CD14-positive monocyte (primary cell): Measurements from ENCODE around the gene CD74. TPM values are rescaled to one million over a fixed set of nuclear protein-coding genes. Genes with fewer than 3 reads are reported as not detected.

Experiments used
- DNase-seq, 3 donors: peaks; one replicate each; pipeline ENCODE4 v3.0.0-alpha.2; 2011 to 2022
- H2AFZ ChIP-seq: 2 replicates; pipeline ENCODE4 v1.6.0; 2012; ENCODE audit warnings: mild to moderate bottlenecking, low read depth, low read length, inconsistent platforms; ENCODE audit not compliant: insufficient read depth, poor library complexity, severe bottlenecking
- H3K27ac ChIP-seq, 2 donors: 1 replicate in 1 of 2; 2 replicates in 1 of 2; pipeline ENCODE4 v1.5.1; 2012 to 2013; ENCODE audit warnings: low read length in 2 of 2, control low read depth in 1 of 2, inconsistent platforms in 1 of 2, low read depth in 1 of 2, mild to moderate bottlenecking in 1 of 2
- H3K27me3 ChIP-seq, 2 donors: one replicate each; pipeline versions ENCODE4 v1.6.0 to v1.6.1; 2011 to 2013; ENCODE audit warnings: low read length in 2 of 2; ENCODE audit not compliant: control insufficient read depth in 2 of 2, insufficient read depth in 2 of 2
- H3K36me3 ChIP-seq, 2 donors: replicated peaks in 1 of 2; 1 replicate in 1 of 2; 2 replicates in 1 of 2; pipeline versions ENCODE4 v1.5.1 to v1.6.1; 2012 to 2013; ENCODE audit warnings: low read length in 2 of 2, control low read depth in 1 of 2, inconsistent platforms in 1 of 2, mild to moderate bottlenecking in 1 of 2; ENCODE audit not compliant: insufficient read depth in 2 of 2, control insufficient read depth in 1 of 2
- H3K4me1 ChIP-seq, 2 donors: 1 replicate in 1 of 2; 2 replicates in 1 of 2; pipeline versions ENCODE4 v1.5.1 to v1.6.1; 2012 to 2013; ENCODE audit warnings: low read length in 2 of 2, control low read depth in 1 of 2, inconsistent platforms in 1 of 2, mild to moderate bottlenecking in 1 of 2, moderate library complexity in 1 of 2; ENCODE audit not compliant: insufficient read depth in 2 of 2, control insufficient read depth in 1 of 2
- H3K4me2 ChIP-seq: replicated peaks from 2 replicates; pipeline ENCODE3; 2012; ENCODE audit warnings: low read length, moderate library complexity, mild to moderate bottlenecking; ENCODE audit not compliant: poor library complexity, severe bottlenecking; ENCODE audit errors: extremely low read depth
- H3K4me3 ChIP-seq, 3 experiments: fragments of 200-600 bp in 1 of 3; sonication (generic) in 1 of 3; replicated peaks in 1 of 3; 1 replicate in 2 of 3; 2 replicates in 1 of 3; pipeline ENCODE4 v1.5.1; 2011 to 2013; ENCODE audit warnings: low read length in 3 of 3, mild to moderate bottlenecking in 3 of 3, control low read depth in 2 of 3, low read depth in 2 of 3, inconsistent platforms in 1 of 3, moderate library complexity in 1 of 3
- H3K79me2 ChIP-seq: 2 replicates; pipeline ENCODE4 v1.6.0; 2012; ENCODE audit warnings: mild to moderate bottlenecking, control low read depth, inconsistent platforms, low read length, moderate library complexity; ENCODE audit not compliant: insufficient read depth
- H3K9ac ChIP-seq: 2 replicates; pipeline ENCODE4 v1.6.0; 2017; ENCODE audit warnings: low read length, mild to moderate bottlenecking; ENCODE audit not compliant: insufficient read depth, poor library complexity, severe bottlenecking
- H3K9me3 ChIP-seq, 2 donors: replicated peaks in 1 of 2; 1 replicate in 1 of 2; 2 replicates in 1 of 2; pipeline versions ENCODE4 v1.5.1 to v1.6.1; 2012 to 2013; ENCODE audit warnings: low read length in 2 of 2, control low read depth in 1 of 2; ENCODE audit not compliant: control insufficient read depth in 1 of 2, insufficient read depth in 1 of 2
- H4K20me1 ChIP-seq: 2 replicates; pipeline ENCODE4 v1.6.0; 2012; ENCODE audit warnings: mild to moderate bottlenecking, low read length, control low read depth, moderate library complexity; ENCODE audit not compliant: insufficient read depth
- H3K27ac Mint-ChIP-seq, 7 donors: one replicate each; pipeline ENCODE4 v1.8.0; 2020; ENCODE audit warnings: mild to moderate bottlenecking in 7 of 7, mixed read lengths in 7 of 7, moderate library complexity in 6 of 7, inconsistent platforms in 2 of 7
- H3K27me3 Mint-ChIP-seq, 3 donors: one replicate each; pipeline ENCODE4 v1.8.0; 2021 to 2022; ENCODE audit warnings: low read depth in 3 of 3, mild to moderate bottlenecking in 3 of 3, mixed read lengths in 3 of 3, moderate library complexity in 3 of 3, inconsistent platforms in 1 of 3
- H3K36me3 Mint-ChIP-seq, 2 donors: one replicate each; pipeline ENCODE4 v1.8.0; 2020; ENCODE audit warnings: mixed read lengths in 2 of 2, inconsistent platforms in 1 of 2, mild to moderate bottlenecking in 1 of 2
- H3K4me1 Mint-ChIP-seq: one replicate; pipeline ENCODE4 v1.8.0; 2020; ENCODE audit warnings: mild to moderate bottlenecking, mixed read lengths
- H3K4me3 Mint-ChIP-seq, 2 donors: one replicate each; pipeline ENCODE4 v1.8.0; 2020; ENCODE audit warnings: mild to moderate bottlenecking in 2 of 2, mixed read lengths in 2 of 2, moderate library complexity in 1 of 2
- H3K9me3 Mint-ChIP-seq, 7 donors: one replicate each; pipeline ENCODE4 v1.8.0; 2020 to 2022; ENCODE audit warnings: mixed read lengths in 7 of 7, mild to moderate bottlenecking in 6 of 7, moderate library complexity in 6 of 7, inconsistent platforms in 2 of 7
- WGBS: methylation state at CpG from one replicate; pipeline ENCODE4 v1.1.5; 2013; ENCODE audit warnings: missing lambda C conversion rate; ENCODE audit not compliant: insufficient coverage; 5-methylcytosine and 5-hydroxymethylcytosine counted together
- intact Hi-C, 2 donors: fragments of 100-400 bp; cut with micrococcal nuclease; formaldehyde crosslinking; loops; one replicate each; pipeline versions ENCODE4 v1.15.0 to v1.15.1; 2023
- polyA plus RNA-seq, 3 donors: library from polyadenylated mRNA; depleted of rRNA in 1 of 3; unstranded in 2 of 3; stranded (reverse) in 1 of 3; fragments of 300-500 nt in 2 of 3; fragments of >200 nt in 1 of 3; fragmentation: Illumina TruSeq in 2 of 3; gene quantifications; 1 replicate in 2 of 3; 2 replicates in 1 of 3; pipeline ENCODE4 v1.2.3, GENCODE V29; 2012 to 2021
- TF ChIP-seq, protein P1 (sequence below): fragments of 200-600 bp; IDR thresholded peaks from one replicate; pipeline ENCODE4 v1.8.0; 2022; ENCODE audit warnings: antibody characterized with exemption, mild to moderate bottlenecking

CD74 gene
- polyA plus RNA-seq, 3 donors, result 3,498 to 7,550 (median 4,939) TPM

DNA sequence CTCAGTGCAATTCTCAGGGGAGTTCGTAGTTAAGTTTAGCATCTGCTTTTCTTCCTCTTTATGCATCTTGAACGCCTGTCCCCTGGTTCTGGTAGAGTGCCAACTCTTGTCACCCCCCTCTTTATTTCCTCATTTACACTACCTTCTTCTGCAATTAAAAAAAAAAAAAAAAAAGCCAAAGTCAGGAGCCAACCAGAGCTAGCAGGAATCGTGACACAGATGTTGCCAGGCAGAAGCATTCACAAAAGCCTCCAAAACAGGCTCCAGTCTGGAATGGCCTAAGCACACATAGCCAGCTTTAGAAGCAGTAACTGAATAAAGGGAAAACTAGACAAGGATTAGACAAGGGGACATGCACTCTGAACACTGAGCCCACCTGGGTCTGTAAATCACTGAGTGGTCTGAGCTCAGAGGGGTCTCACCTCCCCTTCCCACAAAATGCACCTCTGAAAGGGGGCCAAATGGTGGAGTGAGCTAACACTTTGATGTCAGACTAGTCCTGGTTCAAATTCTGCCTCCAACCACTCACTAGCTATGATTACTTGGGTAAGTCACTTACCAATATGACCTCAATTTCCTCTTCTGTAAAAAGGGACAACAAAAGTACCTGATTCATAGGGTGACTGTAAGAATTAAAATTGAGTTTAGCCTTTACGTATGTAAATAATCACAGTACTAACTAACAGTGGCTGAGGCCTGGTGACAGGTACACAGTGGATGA is 2.0 kb downstream of the CD74 start:
- Mint-ChIP-seq H3K36me3 (peaks cover 47 to 60% of the 10 kb centered on the region in 2 donors), H3K27ac (peak overlapping the region; percentile 98 to 100 (median 99)), H3K4me1 (peaks cover 50% of the 10 kb centered on the region), H3K27me3 (peaks cover 0 to 11% (median 1%) of the 10 kb centered on the region in 3 donors), H3K9me3 (peaks cover 0 to 6% (median 0%) of the 10 kb centered on the region in 7 donors), H3K4me3 (peak overlapping the region; percentile 97 to 99)
- peak overlapping the region; percentile 98 to 99 for H3K27ac ChIP-seq
- H3K4me2 ChIP-seq, result peak overlapping the region; percentile 82
- H3K4me1 ChIP-seq, result peaks cover 44 to 63% of the 10 kb centered on the region in 2 donors
- TF ChIP-seq, protein P1, sequence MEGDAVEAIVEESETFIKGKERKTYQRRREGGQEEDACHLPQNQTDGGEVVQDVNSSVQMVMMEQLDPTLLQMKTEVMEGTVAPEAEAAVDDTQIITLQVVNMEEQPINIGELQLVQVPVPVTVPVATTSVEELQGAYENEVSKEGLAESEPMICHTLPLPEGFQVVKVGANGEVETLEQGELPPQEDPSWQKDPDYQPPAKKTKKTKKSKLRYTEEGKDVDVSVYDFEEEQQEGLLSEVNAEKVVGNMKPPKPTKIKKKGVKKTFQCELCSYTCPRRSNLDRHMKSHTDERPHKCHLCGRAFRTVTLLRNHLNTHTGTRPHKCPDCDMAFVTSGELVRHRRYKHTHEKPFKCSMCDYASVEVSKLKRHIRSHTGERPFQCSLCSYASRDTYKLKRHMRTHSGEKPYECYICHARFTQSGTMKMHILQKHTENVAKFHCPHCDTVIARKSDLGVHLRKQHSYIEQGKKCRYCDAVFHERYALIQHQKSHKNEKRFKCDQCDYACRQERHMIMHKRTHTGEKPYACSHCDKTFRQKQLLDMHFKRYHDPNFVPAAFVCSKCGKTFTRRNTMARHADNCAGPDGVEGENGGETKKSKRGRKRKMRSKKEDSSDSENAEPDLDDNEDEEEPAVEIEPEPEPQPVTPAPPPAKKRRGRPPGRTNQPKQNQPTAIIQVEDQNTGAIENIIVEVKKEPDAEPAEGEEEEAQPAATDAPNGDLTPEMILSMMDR, result no peak
- peak overlapping the region; percentile 99 for H3K9ac ChIP-seq
- no peak overlapping the region for H2AFZ ChIP-seq
- no peaks in the 10 kb centered on the region for H3K27me3 ChIP-seq
- peak overlapping the region; percentile 98 to 100 (median 100) for H3K4me3 ChIP-seq
- no peaks in the 10 kb centered on the region for H3K9me3 ChIP-seq
- H3K36me3 ChIP-seq, result peaks cover 42 to 56% of the 10 kb centered on the region in 2 donors
- intact Hi-C loops, result loop anchor here (5.0 kb wide), 2 partner anchors 37 to 67 kb away; partner anchors contain the start of gene RPS14 (in 2 of the 2)
- DNase-seq, result peak; percentile 91 to 95 (median 95)
- WGBS, result 0% methylated on average over 2 of the region's 4 CpGs
- H3K79me2 ChIP-seq, result peaks cover 71% of the 10 kb centered on the region
- peaks cover 70% of the 10 kb centered on the region for H4K20me1 ChIP-seq

DNA sequence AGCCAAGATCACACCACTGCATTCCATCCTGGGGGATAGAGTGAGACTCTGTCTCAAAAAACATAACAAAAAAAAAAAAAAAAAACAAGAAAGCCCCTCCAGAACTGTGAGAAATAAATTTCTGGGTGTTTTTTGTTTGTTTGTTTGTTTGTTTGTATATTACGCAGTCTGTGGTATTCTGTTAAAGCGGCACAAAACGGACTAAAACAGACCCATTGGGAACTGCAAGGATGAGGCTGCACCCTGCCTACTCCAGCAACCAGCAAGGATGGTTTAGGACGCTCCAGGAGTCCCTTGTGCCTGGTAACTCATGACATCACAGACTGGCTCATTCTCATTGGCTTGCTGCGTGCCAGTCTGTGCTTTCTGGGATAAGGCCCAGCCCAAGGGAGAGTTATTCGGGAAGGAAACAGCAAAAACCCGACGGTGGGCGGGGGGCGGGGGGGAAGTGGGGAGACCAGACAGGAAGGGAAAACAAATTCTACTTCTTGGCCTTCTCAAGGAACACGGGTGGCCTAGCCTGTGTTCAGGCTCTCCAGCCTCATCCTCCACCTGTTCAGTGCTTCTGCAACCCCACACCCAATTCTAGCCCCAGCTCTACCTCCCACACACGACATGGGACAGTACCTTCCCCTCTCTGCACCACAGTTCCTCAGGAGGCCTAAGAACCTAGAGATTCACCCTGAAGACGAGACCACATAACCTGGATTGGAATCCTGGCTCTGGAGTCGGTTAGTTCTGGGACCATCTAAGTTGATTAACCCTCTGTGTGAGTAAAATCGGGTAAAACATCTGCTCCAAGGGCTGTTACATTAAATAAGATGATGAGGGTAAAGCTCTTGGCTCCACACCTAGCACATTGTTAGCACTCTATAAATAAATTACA is 2.8 kb downstream of the CD74 start:
- peak overlapping the region; percentile 98 to 100 (median 99) for H3K27ac Mint-ChIP-seq
- peaks cover 0 to 12% (median 0%) of the 10 kb centered on the region in 3 donors for H3K27me3 Mint-ChIP-seq
- Histone ChIP-seq H3K79me2 (peaks cover 79% of the 10 kb centered on the region), H3K4me2 (peak overlapping the region; percentile 82), H4K20me1 (peaks cover 78% of the 10 kb centered on the region), H3K36me3 (peaks cover 50 to 64% of the 10 kb centered on the region in 2 donors), H3K4me1 (peaks cover 44 to 63% of the 10 kb centered on the region in 2 donors), H3K9me3 (no peaks in the 10 kb centered on the region), H3K9ac (peak overlapping the region; percentile 99), H3K27ac (peak overlapping the region; percentile 98 to 99), H3K27me3 (no peaks in the 10 kb centered on the region), H2AFZ (no peak overlapping the region), H3K4me3 (peak overlapping the region; percentile 98 to 100 (median 100))
- peak overlapping the region; percentile 97 to 99 for H3K4me3 Mint-ChIP-seq
- DNase-seq, result peak; percentile 69 to 86 (median 85)
- peaks cover 51% of the 10 kb centered on the region for H3K4me1 Mint-ChIP-seq
- TF ChIP-seq, protein P1, result no peak
- peaks cover 54 to 68% of the 10 kb centered on the region in 2 donors for H3K36me3 Mint-ChIP-seq
- WGBS, result 0% methylated on average over 10 of the region's 15 CpGs
- intact Hi-C loops, result loop anchor here (5.0 kb wide), 2 partner anchors 37 to 67 kb away; partner anchors contain the start of gene RPS14 (in 2 of the 2)
- H3K9me3 Mint-ChIP-seq, result peaks cover 0 to 6% (median 0%) of the 10 kb centered on the region in 7 donors
